Prostate gland (tissue), 2 donors: ENCODE data around the gene TPBGL.

Experiments
- POLR2A ChIP-seq: fragments of 450-650 bp; IDR thresholded peaks from one replicate; pipeline ENCODE4 v1.6.1; 2016; ENCODE audit warnings: antibody characterized with exemption, mild to moderate bottlenecking
- POLR2AphosphoS5 ChIP-seq: sonication (generic); formaldehyde crosslinking; IDR thresholded peaks from one replicate; pipeline ENCODE4 v1.6.1; 2017; ENCODE audit warnings: antibody characterized with exemption
- TF ChIP-seq, protein P1 (sequence below), 4 experiments: fragments of 200-600 bp in 2 of 4; fragments of 450-650 bp in 2 of 4; sonication (generic) in 2 of 4; IDR thresholded peaks; 1 replicate in 3 of 4; 2 replicates in 1 of 4; pipeline ENCODE4 v1.5.1; 2016 to 2019; ENCODE audit warnings: antibody characterized with exemption in 4 of 4, mild to moderate bottlenecking in 2 of 4, moderate library complexity in 2 of 4

DNA sequence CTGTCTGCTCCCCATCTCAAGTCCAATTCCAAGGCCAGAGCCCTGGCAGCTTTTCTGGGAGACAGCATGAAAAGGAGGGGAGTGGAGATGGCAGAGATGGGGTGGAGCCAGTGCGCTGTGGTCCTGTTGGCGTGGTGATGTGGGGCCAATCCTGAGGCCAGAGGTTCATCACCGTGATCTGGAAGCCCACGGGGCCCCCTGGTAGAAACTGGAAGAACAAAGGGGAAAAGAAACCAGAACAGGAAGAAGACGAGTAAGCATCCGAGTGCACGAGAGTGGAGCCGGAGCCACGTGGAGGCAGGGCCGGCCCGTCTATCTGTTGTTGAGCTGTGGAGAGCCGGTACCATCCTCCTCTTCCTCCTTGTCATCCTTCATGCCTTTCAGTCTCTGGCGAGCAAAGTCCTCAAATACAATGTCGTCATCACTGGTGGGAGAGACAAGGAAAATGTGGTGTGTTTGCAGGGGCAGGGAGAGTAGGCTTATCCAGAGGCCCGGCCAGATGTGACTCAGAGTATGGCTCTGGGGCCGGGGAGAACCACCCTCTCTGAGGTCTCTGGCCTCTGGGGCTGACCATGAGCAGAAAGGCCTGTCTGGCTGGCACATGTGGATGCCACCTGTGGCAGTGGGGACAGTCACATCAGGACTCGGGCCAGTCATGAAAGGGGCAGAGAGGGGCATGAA, 25.4 kb downstream of the TPBGL start:
- no peak for TF ChIP-seq POLR2A
- TF ChIP-seq POLR2AphosphoS5, result no peak
- TF ChIP-seq, protein P1, sequence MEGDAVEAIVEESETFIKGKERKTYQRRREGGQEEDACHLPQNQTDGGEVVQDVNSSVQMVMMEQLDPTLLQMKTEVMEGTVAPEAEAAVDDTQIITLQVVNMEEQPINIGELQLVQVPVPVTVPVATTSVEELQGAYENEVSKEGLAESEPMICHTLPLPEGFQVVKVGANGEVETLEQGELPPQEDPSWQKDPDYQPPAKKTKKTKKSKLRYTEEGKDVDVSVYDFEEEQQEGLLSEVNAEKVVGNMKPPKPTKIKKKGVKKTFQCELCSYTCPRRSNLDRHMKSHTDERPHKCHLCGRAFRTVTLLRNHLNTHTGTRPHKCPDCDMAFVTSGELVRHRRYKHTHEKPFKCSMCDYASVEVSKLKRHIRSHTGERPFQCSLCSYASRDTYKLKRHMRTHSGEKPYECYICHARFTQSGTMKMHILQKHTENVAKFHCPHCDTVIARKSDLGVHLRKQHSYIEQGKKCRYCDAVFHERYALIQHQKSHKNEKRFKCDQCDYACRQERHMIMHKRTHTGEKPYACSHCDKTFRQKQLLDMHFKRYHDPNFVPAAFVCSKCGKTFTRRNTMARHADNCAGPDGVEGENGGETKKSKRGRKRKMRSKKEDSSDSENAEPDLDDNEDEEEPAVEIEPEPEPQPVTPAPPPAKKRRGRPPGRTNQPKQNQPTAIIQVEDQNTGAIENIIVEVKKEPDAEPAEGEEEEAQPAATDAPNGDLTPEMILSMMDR (IDR thresholded peaks at IDR 0.05), result no peak
